Smooth muscle cell (in vitro differentiated cells): ENCODE data around the gene EXOC6B. TPM values are rescaled to one million over a fixed set of nuclear protein-coding genes. Genes with fewer than 3 reads are reported as not detected.

Source experiments
- DNase-seq: peaks from one replicate; lab custom pipeline; 2025; ENCODE audit not compliant: unreplicated experiment; lab: John Stamatoyannopoulos, UW
- H2AFZ ChIP-seq: fragments of 200-600 bp; sonication (generic); 2 replicates; pipeline ENCODE4 v1.6.0; 2016; ENCODE audit warnings: antibody characterized with exemption, low read depth, mild to moderate bottlenecking
- H3F3A ChIP-seq: fragments of 200-600 bp; sonication (generic); 2 replicates; pipeline ENCODE4 v1.6.0; 2017; ENCODE audit warnings: antibody characterized with exemption, low read depth
- H3K27ac ChIP-seq: fragments of 200-600 bp; sonication (generic); 2 replicates; pipeline ENCODE4 v1.5.1; 2016; ENCODE audit warnings: low read depth, mild to moderate bottlenecking
- H3K27me3 ChIP-seq: fragments of 200-600 bp; sonication (generic); 2 replicates; pipeline ENCODE4 v1.6.1; 2016; ENCODE audit warnings: low read depth, mild to moderate bottlenecking
- H3K36me3 ChIP-seq: fragments of 200-600 bp; sonication (generic); 2 replicates; pipeline ENCODE4 v1.5.1; 2016; ENCODE audit warnings: low read depth
- H3K4me1 ChIP-seq: fragments of 200-600 bp; sonication (generic); 2 replicates; pipeline ENCODE4 v1.5.1; 2016; ENCODE audit warnings: low read depth
- H3K4me2 ChIP-seq: fragments of 200-600 bp; sonication (generic); 2 replicates; pipeline ENCODE4 v1.6.0; 2016; ENCODE audit warnings: mild to moderate bottlenecking
- H3K4me3 ChIP-seq: fragments of 200-600 bp; sonication (generic); 2 replicates; pipeline ENCODE4 v1.5.1; 2016; ENCODE audit warnings: mild to moderate bottlenecking
- H3K79me2 ChIP-seq: fragments of 200-600 bp; sonication (generic); 2 replicates; pipeline ENCODE4 v1.6.0; 2016; ENCODE audit warnings: low read depth, mild to moderate bottlenecking
- H3K9ac ChIP-seq: fragments of 200-600 bp; sonication (generic); 2 replicates; pipeline ENCODE4 v1.6.0; 2016; ENCODE audit warnings: low read depth
- H3K9me3 ChIP-seq: fragments of 200-600 bp; sonication (generic); replicated peaks from 2 replicates; pipeline ENCODE4 v1.5.1; 2016; ENCODE audit warnings: low read depth
- H4K20me1 ChIP-seq: fragments of 200-600 bp; sonication (generic); 2 replicates; pipeline ENCODE4 v1.6.0; 2016; ENCODE audit warnings: low read depth
- CTCF ChIP-seq: fragments of 200-600 bp; sonication (generic); IDR thresholded peaks from 2 replicates; pipeline ENCODE4 v1.5.1; 2017; ENCODE audit warnings: borderline replicate concordance, mild to moderate bottlenecking, antibody characterized with exemption; ENCODE audit not compliant: insufficient read depth, poor library complexity, severe bottlenecking
- WGBS: methylation state at CpG from one replicate; pipeline ENCODE4 v1.1.7; 2016; ENCODE audit warnings: low lambda C conversion rate; 5-methylcytosine and 5-hydroxymethylcytosine counted together
- polyA plus RNA-seq: library from polyadenylated mRNA; unstranded; fragments of >200 nt; fragmentation: Nextera tagmentation; extraction: Ambion mirVana; gene quantifications from 2 replicates; pipeline ENCODE4 v1.2.1, GENCODE V29; 2016
- total RNA-seq: library from RNA; depleted of rRNA; stranded (reverse); fragments of >200 nt; gene quantifications from 2 replicates; pipeline ENCODE4 v1.2.3, GENCODE V29; 2014

Gene EXOC6B
- total and polyA plus RNA-seq, 2 experiments from 2014 or later = 6.9 to 19.7 TPM

GRCh38 chr2:72527424-72527823 lies 298.4 kb downstream of the EXOC6B start:
- Histone ChIP-seq H3K27me3 (no peaks in the 10 kb centered on the region), H3K79me2 (no peaks in the 10 kb centered on the region), H2AFZ (no peak overlapping the region), H3K4me2 (no peak overlapping the region), H3K9me3 (no peaks in the 10 kb centered on the region), H3K4me3 (no peak overlapping the region), H3K36me3 (no peaks in the 10 kb centered on the region), H3F3A (no peaks in the 10 kb centered on the region), H3K27ac (no peak overlapping the region), H4K20me1 (no peaks in the 10 kb centered on the region), H3K4me1 (no peaks in the 10 kb centered on the region), H3K9ac (no peak overlapping the region)
- DNase-seq = no peak
- 100% methylated on average over 1 of the region's 1 CpG for WGBS
- no peak for TF ChIP-seq CTCF

- H3K36me3 ChIP-seq = no peaks in the 10 kb centered on the region
- no peaks in the 10 kb centered on the region for H3K9me3 ChIP-seq
- no peaks in the 10 kb centered on the region for H3F3A ChIP-seq
- no peaks in the 10 kb centered on the region for H3K27me3 ChIP-seq
- DNase-seq = no peak
- H3K9ac ChIP-seq = no peak overlapping the region
- no peak overlapping the region for H3K27ac ChIP-seq
- TF ChIP-seq CTCF = no peak
- H3K4me3 ChIP-seq = no peak overlapping the region
- H3K4me2 ChIP-seq = no peak overlapping the region
- no peaks in the 10 kb centered on the region for H3K79me2 ChIP-seq
- H3K4me1 ChIP-seq = no peaks in the 10 kb centered on the region
- H4K20me1 ChIP-seq = no peaks in the 10 kb centered on the region
- H2AFZ ChIP-seq = no peak overlapping the region
- WGBS = 97% methylated on average over 1 of the region's 1 CpG
Measured at GRCh38 chr2:72526623-72527022, 299.2 kb downstream of the EXOC6B start.

GRCh38 chr2:72524071-72524470 lies 301.8 kb downstream of the EXOC6B start:
- TF ChIP-seq CTCF = no peak
- Histone ChIP-seq H3F3A (no peaks in the 10 kb centered on the region), H3K27ac (no peak overlapping the region), H3K36me3 (no peaks in the 10 kb centered on the region), H3K79me2 (no peaks in the 10 kb centered on the region), H3K4me3 (no peak overlapping the region), H3K27me3 (no peaks in the 10 kb centered on the region), H4K20me1 (peaks cover 5% of the 10 kb centered on the region), H2AFZ (no peak overlapping the region), H3K9ac (no peak overlapping the region), H3K4me1 (no peaks in the 10 kb centered on the region), H3K9me3 (no peaks in the 10 kb centered on the region), H3K4me2 (no peak overlapping the region)
- 85% methylated on average over 2 of the region's 2 CpGs for WGBS
- no peak for DNase-seq

- H3K27me3 ChIP-seq = no peaks in the 10 kb centered on the region
- no peaks in the 10 kb centered on the region for H3K36me3 ChIP-seq
- no peaks in the 10 kb centered on the region for H3K4me1 ChIP-seq
- DNase-seq = no peak
- no peak overlapping the region for H3K4me2 ChIP-seq
- no peaks in the 10 kb centered on the region for H3F3A ChIP-seq
- H3K27ac ChIP-seq = no peak overlapping the region
- no peak for TF ChIP-seq CTCF
- 66% methylated on average over 3 of the region's 3 CpGs for WGBS
- H4K20me1 ChIP-seq = peaks cover 5% of the 10 kb centered on the region
- H2AFZ ChIP-seq = no peak overlapping the region
- no peaks in the 10 kb centered on the region for H3K79me2 ChIP-seq
- H3K9me3 ChIP-seq = no peaks in the 10 kb centered on the region
- H3K9ac ChIP-seq = no peak overlapping the region
- H3K4me3 ChIP-seq = no peak overlapping the region
Measured at GRCh38 chr2:72515696-72516095, 310.1 kb downstream of the EXOC6B start.
